ENCODE measurements around the gene ARMC2.
A peak's percentile ranks its signal among the peaks of the same experiment; 100 is the strongest.

The ARMC2 gene

DNA sequence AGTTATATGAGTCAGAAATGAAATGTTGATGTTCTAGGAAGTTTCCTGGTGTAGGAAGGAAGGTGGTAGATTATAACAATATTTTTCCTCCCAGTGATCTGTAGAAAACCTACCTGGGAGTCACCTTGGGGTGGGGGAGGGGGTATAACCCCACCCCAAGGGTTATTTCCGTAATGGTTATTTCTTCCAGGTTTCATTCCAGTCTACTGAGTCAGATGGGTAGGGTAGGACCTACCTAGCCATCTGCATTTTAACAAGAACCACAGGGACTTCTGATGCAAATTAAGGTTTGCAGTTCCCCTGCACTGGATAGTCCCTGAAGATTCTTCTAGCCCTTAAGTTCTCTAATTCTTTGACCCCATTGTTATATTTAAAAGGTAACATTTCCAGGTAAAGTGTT, 88.9 kb downstream of the ARMC2 start:
- no peaks in the 10 kb centered on the region for H3K27me3 ChIP-seq (ENCODE audit: insufficient read depth, low read length, poor library complexity, severe bottlenecking)
- H3F3A ChIP-seq (ENCODE audit: low read depth) = no peaks in the 10 kb centered on the region
- H3K4me2 ChIP-seq (ENCODE audit: low read depth, low read length, poor library complexity, severe bottlenecking) = no peak overlapping the region
- no peaks in the 10 kb centered on the region for H4K20me1 ChIP-seq (ENCODE audit: insufficient read depth, low read length, poor library complexity, severe bottlenecking)
- H3K4me1 ChIP-seq (ENCODE audit: insufficient read depth, low read length, poor library complexity, severe bottlenecking) = peaks cover 26% of the 10 kb centered on the region
- TF ChIP-seq, protein P1, sequence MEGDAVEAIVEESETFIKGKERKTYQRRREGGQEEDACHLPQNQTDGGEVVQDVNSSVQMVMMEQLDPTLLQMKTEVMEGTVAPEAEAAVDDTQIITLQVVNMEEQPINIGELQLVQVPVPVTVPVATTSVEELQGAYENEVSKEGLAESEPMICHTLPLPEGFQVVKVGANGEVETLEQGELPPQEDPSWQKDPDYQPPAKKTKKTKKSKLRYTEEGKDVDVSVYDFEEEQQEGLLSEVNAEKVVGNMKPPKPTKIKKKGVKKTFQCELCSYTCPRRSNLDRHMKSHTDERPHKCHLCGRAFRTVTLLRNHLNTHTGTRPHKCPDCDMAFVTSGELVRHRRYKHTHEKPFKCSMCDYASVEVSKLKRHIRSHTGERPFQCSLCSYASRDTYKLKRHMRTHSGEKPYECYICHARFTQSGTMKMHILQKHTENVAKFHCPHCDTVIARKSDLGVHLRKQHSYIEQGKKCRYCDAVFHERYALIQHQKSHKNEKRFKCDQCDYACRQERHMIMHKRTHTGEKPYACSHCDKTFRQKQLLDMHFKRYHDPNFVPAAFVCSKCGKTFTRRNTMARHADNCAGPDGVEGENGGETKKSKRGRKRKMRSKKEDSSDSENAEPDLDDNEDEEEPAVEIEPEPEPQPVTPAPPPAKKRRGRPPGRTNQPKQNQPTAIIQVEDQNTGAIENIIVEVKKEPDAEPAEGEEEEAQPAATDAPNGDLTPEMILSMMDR (conservative IDR thresholded peaks at IDR 0.05; ENCODE audit: low read length) = no peak
- TF ChIP-seq EZH2phosphoT487 (IDR thresholded peaks at IDR 0.05; ENCODE audit: borderline replicate concordance) = no peak
- no peaks in the 10 kb centered on the region for H3K79me2 ChIP-seq (ENCODE audit: insufficient read depth, low read length)
- H3K9ac ChIP-seq (ENCODE audit: low read depth, low read length, poor library complexity, severe bottlenecking) = no peak overlapping the region
- H3K36me3 ChIP-seq (ENCODE audit: insufficient read depth, low read length) = no peaks in the 10 kb centered on the region
- no peaks in the 10 kb centered on the region for H3K9me2 ChIP-seq (replicated peaks; ENCODE audit: low read depth, low read length)
- H3K9me3 ChIP-seq (ENCODE audit: insufficient read depth, low read depth, low read length) = peaks cover 8% of the 10 kb centered on the region
- no peak overlapping the region for H2AFZ ChIP-seq (ENCODE audit: low read length)
- H3K4me3 ChIP-seq (ENCODE audit: low read length, poor library complexity, severe bottlenecking) = no peak overlapping the region

- Histone ChIP-seq H3K4me1 (ENCODE audit: insufficient read depth, low read length, poor library complexity, severe bottlenecking) (peaks cover 54% of the 10 kb centered on the region), H3K9ac (ENCODE audit: low read depth, low read length, poor library complexity, severe bottlenecking) (peak overlapping the region; percentile 43), H2AFZ (ENCODE audit: low read length) (0 out of 2 replicates have a peak overlapping the region, but pooled peaks have one; percentile 54), H3K79me2 (ENCODE audit: insufficient read depth, low read length) (no peaks in the 10 kb centered on the region), H3K9me3 (ENCODE audit: insufficient read depth, low read depth, low read length) (peaks cover 8% of the 10 kb centered on the region), H3K27me3 (ENCODE audit: insufficient read depth, low read length, poor library complexity, severe bottlenecking) (no peaks in the 10 kb centered on the region), H3K36me3 (ENCODE audit: insufficient read depth, low read length) (no peaks in the 10 kb centered on the region), H3F3A (ENCODE audit: low read depth) (0 out of 2 replicates have a peak, but pooled peaks cover 4% of the 10 kb centered on the region), H4K20me1 (ENCODE audit: insufficient read depth, low read length, poor library complexity, severe bottlenecking) (no peaks in the 10 kb centered on the region), H3K4me2 (ENCODE audit: low read depth, low read length, poor library complexity, severe bottlenecking) (no peak overlapping the region), H3K9me2 (replicated peaks; ENCODE audit: low read depth, low read length) (no peaks in the 10 kb centered on the region), H3K4me3 (ENCODE audit: low read length, poor library complexity, severe bottlenecking) (no peak overlapping the region)
- TF ChIP-seq EZH2phosphoT487 (IDR thresholded peaks at IDR 0.05; ENCODE audit: borderline replicate concordance) = no peak
Observed at GRCh38 chr6:108940741-108941140, 92.5 kb downstream of the ARMC2 start.

DNA sequence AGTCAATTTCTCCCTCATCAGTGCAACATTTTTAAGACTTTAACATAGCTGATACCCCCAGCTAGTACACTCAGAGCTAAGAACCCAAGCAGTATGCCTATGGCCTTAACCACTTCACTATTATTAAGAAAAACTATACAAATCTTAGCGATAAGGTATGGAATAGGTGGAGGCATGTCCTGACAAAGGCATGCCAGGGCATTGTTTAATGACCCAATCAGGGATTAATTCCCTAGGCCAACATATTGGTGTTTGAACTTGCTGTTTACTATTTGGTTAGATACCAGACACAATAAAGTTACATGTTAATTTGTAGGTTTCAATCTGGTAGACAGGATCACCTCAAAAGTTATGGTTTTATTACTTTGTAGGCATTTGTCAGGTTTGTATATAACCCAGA, 93.1 kb downstream of the ARMC2 start:
- Histone ChIP-seq H4K20me1 (ENCODE audit: insufficient read depth, low read length, poor library complexity, severe bottlenecking) (no peaks in the 10 kb centered on the region), H3K9me3 (ENCODE audit: insufficient read depth, low read depth, low read length) (peaks cover 8% of the 10 kb centered on the region), H3K4me2 (ENCODE audit: low read depth, low read length, poor library complexity, severe bottlenecking) (peak overlapping the region; percentile 88), H3F3A (ENCODE audit: low read depth) (0 out of 2 replicates have a peak, but pooled peaks cover 4% of the 10 kb centered on the region), H3K27me3 (ENCODE audit: insufficient read depth, low read length, poor library complexity, severe bottlenecking) (no peaks in the 10 kb centered on the region), H3K9me2 (replicated peaks; ENCODE audit: low read depth, low read length) (no peaks in the 10 kb centered on the region), H3K4me1 (ENCODE audit: insufficient read depth, low read length, poor library complexity, severe bottlenecking) (peaks cover 60% of the 10 kb centered on the region), H3K4me3 (ENCODE audit: low read length, poor library complexity, severe bottlenecking) (no peak overlapping the region), H3K79me2 (ENCODE audit: insufficient read depth, low read length) (no peaks in the 10 kb centered on the region), H2AFZ (ENCODE audit: low read length) (peak overlapping the region; percentile 54; the same call in 1 of the 2 replicates), H3K36me3 (ENCODE audit: insufficient read depth, low read length) (no peaks in the 10 kb centered on the region), H3K9ac (ENCODE audit: low read depth, low read length, poor library complexity, severe bottlenecking) (peak overlapping the region; percentile 43)
- TF ChIP-seq EZH2phosphoT487 (IDR thresholded peaks at IDR 0.05; ENCODE audit: borderline replicate concordance) = no peak
- TF ChIP-seq, protein P1 (conservative IDR thresholded peaks at IDR 0.05; ENCODE audit: low read length) = no peak

GRCh38 chr6:108941859-108942258, 93.6 kb downstream of the ARMC2 start:
- Histone ChIP-seq H3K4me1 (ENCODE audit: insufficient read depth, low read length, poor library complexity, severe bottlenecking) (peaks cover 64% of the 10 kb centered on the region), H3K4me3 (ENCODE audit: low read length, poor library complexity, severe bottlenecking) (peak overlapping the region; percentile 71), H3K79me2 (ENCODE audit: insufficient read depth, low read length) (no peaks in the 10 kb centered on the region), H4K20me1 (ENCODE audit: insufficient read depth, low read length, poor library complexity, severe bottlenecking) (no peaks in the 10 kb centered on the region), H3K9me2 (replicated peaks; ENCODE audit: low read depth, low read length) (no peaks in the 10 kb centered on the region), H3K9ac (ENCODE audit: low read depth, low read length, poor library complexity, severe bottlenecking) (peak overlapping the region; percentile 69), H3F3A (ENCODE audit: low read depth) (0 out of 2 replicates have a peak, but pooled peaks cover 4% of the 10 kb centered on the region), H2AFZ (ENCODE audit: low read length) (no peak overlapping the region), H3K9me3 (ENCODE audit: insufficient read depth, low read depth, low read length) (peaks cover 8% of the 10 kb centered on the region), H3K27me3 (ENCODE audit: insufficient read depth, low read length, poor library complexity, severe bottlenecking) (no peaks in the 10 kb centered on the region), H3K4me2 (ENCODE audit: low read depth, low read length, poor library complexity, severe bottlenecking) (peak overlapping the region; percentile 88), H3K36me3 (ENCODE audit: insufficient read depth, low read length) (no peaks in the 10 kb centered on the region)
- TF ChIP-seq, protein P1 (conservative IDR thresholded peaks at IDR 0.05; ENCODE audit: low read length) = no peak
- no peak for TF ChIP-seq EZH2phosphoT487 (IDR thresholded peaks at IDR 0.05; ENCODE audit: borderline replicate concordance)
